ENCODE measurements around the gene SYNE1.

The SYNE1 gene

DNA sequence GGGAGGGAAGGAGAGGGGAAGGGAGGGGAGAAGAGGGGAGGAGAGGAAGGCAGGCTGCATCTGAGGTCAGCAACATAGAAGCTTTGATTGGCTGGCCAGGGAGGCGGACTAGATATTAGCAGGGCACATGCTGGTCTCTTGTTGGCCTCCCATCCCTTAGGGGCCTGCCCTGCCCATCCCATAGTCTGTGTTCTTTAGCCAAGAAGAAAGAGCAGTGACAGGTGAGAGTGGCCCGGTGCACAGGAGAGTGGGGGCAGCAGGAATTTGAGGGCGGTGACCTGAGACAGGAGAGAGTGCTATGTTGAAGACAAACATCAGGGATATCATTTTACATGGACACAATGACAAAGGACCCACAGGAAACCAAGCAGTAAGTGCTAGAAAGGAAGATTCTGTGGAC is 413.5 kb downstream of the SYNE1 start:
- H3K14ac ChIP-seq (ENCODE audit: low read length), result no peak overlapping the region
- H3K36me3 ChIP-seq (ENCODE audit: control insufficient read depth in 1 of 2, insufficient read depth in 2 of 2, low read length in 2 of 2), result peaks cover 6 to 9% of the 10 kb centered on the region in 2 experiments
- no peak overlapping the region for H4K12ac ChIP-seq (ENCODE audit: low read depth, low read length)
- H4K8ac ChIP-seq (ENCODE audit: low read depth, low read length), result no peak overlapping the region
- H3K23ac ChIP-seq (ENCODE audit: low read length), result no peak overlapping the region
- H2BK120ac ChIP-seq (ENCODE audit: insufficient read depth, low read length, poor library complexity), result no peak overlapping the region
- H3K9me3 ChIP-seq (ENCODE audit: insufficient read depth, low read depth, low read length), result peaks cover 11% of the 10 kb centered on the region
- DNase-seq, result no peak
- H3K4me2 ChIP-seq (ENCODE audit: low read length), result no peak overlapping the region
- no peak overlapping the region for H3K4me3 ChIP-seq (ENCODE audit: low read depth, low read length)
- no peak overlapping the region for H3K9ac ChIP-seq (ENCODE audit: low read length)
- WGBS (ENCODE audit: extremely low coverage, insufficient coverage, insufficient read length), result no CpG with 5 or more reads among the region's 3 CpGs
- no peaks in the 10 kb centered on the region for H3K4me1 ChIP-seq (ENCODE audit: control insufficient read depth in 1 of 2, insufficient read depth in 2 of 2, low read length in 2 of 2)
- H3K79me1 ChIP-seq (ENCODE audit: low read length), result no peaks in the 10 kb centered on the region
- H2AK5ac ChIP-seq (ENCODE audit: low read length), result no peak overlapping the region
- no peak overlapping the region for H2BK5ac ChIP-seq (ENCODE audit: low read depth, low read length, poor library complexity)
- no peak overlapping the region for H3K27ac ChIP-seq (ENCODE audit: low read depth, low read length)
- no peak overlapping the region for H3K18ac ChIP-seq (ENCODE audit: low read length)
- no peaks in the 10 kb centered on the region for H3K27me3 ChIP-seq (ENCODE audit: insufficient read depth, low read length)
- no peak overlapping the region for H4K91ac ChIP-seq (ENCODE audit: low read depth, low read length)
- H2BK12ac ChIP-seq (ENCODE audit: low read length), result no peak overlapping the region
- H3K79me2 ChIP-seq (ENCODE audit: control insufficient read depth, insufficient read depth, low read length, poor library complexity), result no peaks in the 10 kb centered on the region
- no peak overlapping the region for H2AFZ ChIP-seq (ENCODE audit: insufficient read depth, low read length, poor library complexity)
- H3K4ac ChIP-seq (ENCODE audit: low read depth, low read length), result no peak overlapping the region

- H3K79me1 ChIP-seq (ENCODE audit: low read length), result no peaks in the 10 kb centered on the region
- no CpG with 5 or more reads among the region's 4 CpGs for WGBS (ENCODE audit: extremely low coverage, insufficient coverage, insufficient read length)
- no peak overlapping the region for H3K4ac ChIP-seq (ENCODE audit: low read depth, low read length)
- H4K91ac ChIP-seq (ENCODE audit: low read depth, low read length), result no peak overlapping the region
- H2AFZ ChIP-seq (ENCODE audit: insufficient read depth, low read length, poor library complexity), result no peak overlapping the region
- no peak overlapping the region for H4K8ac ChIP-seq (ENCODE audit: low read depth, low read length)
- no peaks in the 10 kb centered on the region for H3K4me1 ChIP-seq (ENCODE audit: control insufficient read depth in 1 of 2, insufficient read depth in 2 of 2, low read length in 2 of 2)
- H2AK5ac ChIP-seq (ENCODE audit: low read length), result no peak overlapping the region
- H3K36me3 ChIP-seq (ENCODE audit: control insufficient read depth in 1 of 2, insufficient read depth in 2 of 2, low read length in 2 of 2), result peaks cover 6 to 9% of the 10 kb centered on the region in 2 experiments
- H3K14ac ChIP-seq (ENCODE audit: low read length), result no peak overlapping the region
- no peak overlapping the region for H2BK12ac ChIP-seq (ENCODE audit: low read length)
- no peak overlapping the region for H3K18ac ChIP-seq (ENCODE audit: low read length)
- H3K9ac ChIP-seq (ENCODE audit: low read length), result no peak overlapping the region
- H4K12ac ChIP-seq (ENCODE audit: low read depth, low read length), result no peak overlapping the region
- no peaks in the 10 kb centered on the region for H3K79me2 ChIP-seq (ENCODE audit: control insufficient read depth, insufficient read depth, low read length, poor library complexity)
- no peak overlapping the region for H2BK120ac ChIP-seq (ENCODE audit: insufficient read depth, low read length, poor library complexity)
- DNase-seq, result no peak
- no peaks in the 10 kb centered on the region for H3K27me3 ChIP-seq (ENCODE audit: insufficient read depth, low read length)
- no peak overlapping the region for H3K4me2 ChIP-seq (ENCODE audit: low read length)
- H2BK5ac ChIP-seq (ENCODE audit: low read depth, low read length, poor library complexity), result no peak overlapping the region
- H3K27ac ChIP-seq (ENCODE audit: low read depth, low read length), result no peak overlapping the region
- no peak overlapping the region for H3K23ac ChIP-seq (ENCODE audit: low read length)
- H3K9me3 ChIP-seq (ENCODE audit: insufficient read depth, low read depth, low read length), result peaks cover 11% of the 10 kb centered on the region
- H3K4me3 ChIP-seq (ENCODE audit: low read depth, low read length), result no peak overlapping the region
Observed at GRCh38 chr6:152221806-152222628, 415.1 kb downstream of the SYNE1 start.

DNA sequence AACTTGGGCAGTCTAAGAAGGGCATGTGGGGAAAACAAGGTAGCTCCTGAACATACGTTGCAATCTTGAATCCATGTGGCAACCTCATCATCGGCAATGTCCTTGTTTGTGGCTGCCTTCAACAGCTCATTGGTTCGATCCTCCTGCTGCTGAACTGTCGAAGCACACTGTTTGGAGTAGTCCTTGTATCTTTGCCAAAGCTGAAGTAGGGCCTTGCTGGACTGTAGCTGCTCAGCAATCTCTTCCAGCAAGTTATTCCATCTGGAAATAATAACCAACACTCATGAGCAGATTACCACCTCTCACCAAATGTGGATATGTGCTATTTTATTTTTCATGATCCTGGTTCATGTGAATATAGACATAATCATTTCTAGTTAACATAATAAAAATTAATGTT is 416.4 kb downstream of the SYNE1 start:
- Histone ChIP-seq H2BK120ac (ENCODE audit: insufficient read depth, low read length, poor library complexity) (no peak overlapping the region), H3K14ac (ENCODE audit: low read length) (no peak overlapping the region), H3K4me1 (ENCODE audit: control insufficient read depth in 1 of 2, insufficient read depth in 2 of 2, low read length in 2 of 2) (no peaks in the 10 kb centered on the region), H2AK5ac (ENCODE audit: low read length) (no peak overlapping the region), H3K4me3 (ENCODE audit: low read depth, low read length) (no peak overlapping the region), H3K79me2 (ENCODE audit: control insufficient read depth, insufficient read depth, low read length, poor library complexity) (no peaks in the 10 kb centered on the region), H4K12ac (ENCODE audit: low read depth, low read length) (no peak overlapping the region), H4K91ac (ENCODE audit: low read depth, low read length) (no peak overlapping the region), H2AFZ (ENCODE audit: insufficient read depth, low read length, poor library complexity) (no peak overlapping the region), H3K4ac (ENCODE audit: low read depth, low read length) (no peak overlapping the region), H4K8ac (ENCODE audit: low read depth, low read length) (no peak overlapping the region), H3K23ac (ENCODE audit: low read length) (no peak overlapping the region), H3K27me3 (ENCODE audit: insufficient read depth, low read length) (no peaks in the 10 kb centered on the region), H3K4me2 (ENCODE audit: low read length) (no peak overlapping the region), H2BK12ac (ENCODE audit: low read length) (no peak overlapping the region), H3K79me1 (ENCODE audit: low read length) (no peaks in the 10 kb centered on the region), H3K9me3 (ENCODE audit: insufficient read depth, low read depth, low read length) (peaks cover 11% of the 10 kb centered on the region), H3K36me3 (ENCODE audit: control insufficient read depth in 1 of 2, insufficient read depth in 2 of 2, low read length in 2 of 2) (peaks cover 6 to 9% of the 10 kb centered on the region in 2 experiments), H3K27ac (ENCODE audit: low read depth, low read length) (no peak overlapping the region), H3K9ac (ENCODE audit: low read length) (no peak overlapping the region), H3K18ac (ENCODE audit: low read length) (no peak overlapping the region), H2BK5ac (ENCODE audit: low read depth, low read length, poor library complexity) (no peak overlapping the region)
- no peak for DNase-seq
- no CpG with 5 or more reads among the region's 4 CpGs for WGBS (ENCODE audit: extremely low coverage, insufficient coverage, insufficient read length)

DNA sequence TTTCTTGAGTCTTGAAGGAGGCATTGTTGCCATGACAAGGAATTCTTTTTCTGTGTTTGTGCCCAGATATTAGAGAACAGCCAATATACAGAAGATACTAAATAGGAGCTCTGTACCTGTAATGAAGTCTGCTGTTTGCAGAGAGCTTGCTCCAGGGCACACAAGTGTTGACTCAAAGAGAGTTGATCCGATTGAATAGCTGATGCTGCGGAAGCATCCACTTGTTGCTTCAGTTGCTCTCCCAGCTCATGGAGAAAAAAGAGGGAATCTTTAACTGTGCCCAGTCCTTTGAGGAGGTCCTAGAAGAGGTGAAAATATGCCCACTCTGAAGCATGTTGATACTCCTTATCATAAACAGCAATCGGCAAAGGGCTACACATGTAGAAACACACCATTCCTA is 418.3 kb downstream of the SYNE1 start:
- no peak overlapping the region for H3K9ac ChIP-seq (ENCODE audit: low read length)
- no peaks in the 10 kb centered on the region for H3K4me1 ChIP-seq (ENCODE audit: control insufficient read depth in 1 of 2, insufficient read depth in 2 of 2, low read length in 2 of 2)
- H2AK5ac ChIP-seq (ENCODE audit: low read length), result no peak overlapping the region
- H3K79me2 ChIP-seq (ENCODE audit: control insufficient read depth, insufficient read depth, low read length, poor library complexity), result no peaks in the 10 kb centered on the region
- no peak overlapping the region for H3K14ac ChIP-seq (ENCODE audit: low read length)
- H2BK120ac ChIP-seq (ENCODE audit: insufficient read depth, low read length, poor library complexity), result no peak overlapping the region
- H4K8ac ChIP-seq (ENCODE audit: low read depth, low read length), result no peak overlapping the region
- no peak overlapping the region for H4K91ac ChIP-seq (ENCODE audit: low read depth, low read length)
- H3K4me3 ChIP-seq (ENCODE audit: low read depth, low read length), result no peak overlapping the region
- peaks cover 11% of the 10 kb centered on the region for H3K9me3 ChIP-seq (ENCODE audit: insufficient read depth, low read depth, low read length)
- no peak overlapping the region for H3K4me2 ChIP-seq (ENCODE audit: low read length)
- no peak overlapping the region for H2BK12ac ChIP-seq (ENCODE audit: low read length)
- no peak overlapping the region for H2AFZ ChIP-seq (ENCODE audit: insufficient read depth, low read length, poor library complexity)
- no peak overlapping the region for H3K23ac ChIP-seq (ENCODE audit: low read length)
- no peak overlapping the region for H3K27ac ChIP-seq (ENCODE audit: low read depth, low read length)
- H2BK5ac ChIP-seq (ENCODE audit: low read depth, low read length, poor library complexity), result no peak overlapping the region
- DNase-seq, result no peak
- no peaks in the 10 kb centered on the region for H3K79me1 ChIP-seq (ENCODE audit: low read length)
- H4K12ac ChIP-seq (ENCODE audit: low read depth, low read length), result no peak overlapping the region
- H3K27me3 ChIP-seq (ENCODE audit: insufficient read depth, low read length), result no peaks in the 10 kb centered on the region
- H3K4ac ChIP-seq (ENCODE audit: low read depth, low read length), result no peak overlapping the region
- no peak overlapping the region for H3K18ac ChIP-seq (ENCODE audit: low read length)
- WGBS (ENCODE audit: extremely low coverage, insufficient coverage, insufficient read length), result no CpG with 5 or more reads among the region's 3 CpGs
- H3K36me3 ChIP-seq (ENCODE audit: control insufficient read depth in 1 of 2, insufficient read depth in 2 of 2, low read length in 2 of 2), result peaks cover 6 to 9% of the 10 kb centered on the region in 2 experiments

Data from trophoblast cell (in vitro differentiated cells and primary cell).